SK-N-SH (cell line): ENCODE results near the gene CD72. TPM values are rescaled to one million over a fixed set of nuclear protein-coding genes. Genes with fewer than 3 reads are reported as not detected.

Experiments
- CTCF ChIA-PET: fragments of 300-600, 350-600 bp; formaldehyde crosslinking; extraction: SDS; loops from one replicate; lab custom pipeline; 2021; lab: Yijun Ruan, JAX
- POLR2A ChIA-PET: fragments of 350-600 bp; sonication (Branson Sonifier 250); formaldehyde crosslinking; extraction: SDS; loops from one replicate; lab custom pipeline; 2020; ENCODE audit warnings: antibody characterized with exemption, inconsistent platforms; lab: Yijun Ruan, JAX
- DNase-seq: peaks from one replicate; pipeline ENCODE4 v3.0.0; 2012
- H2AFZ ChIP-seq: fragments of 200-600 bp; sonication (generic); 2 replicates; pipeline ENCODE4 v1.8.1; 2016; ENCODE audit warnings: antibody characterized with exemption, mild to moderate bottlenecking, low read depth
- H3F3A ChIP-seq: fragments of 200-600 bp; sonication (generic); replicated peaks from 2 replicates; pipeline ENCODE3; 2016; ENCODE audit warnings: antibody characterized with exemption, mild to moderate bottlenecking; ENCODE audit not compliant: insufficient read depth
- H3K27ac ChIP-seq, 2 experiments: fragments of 200-500 bp in 1 of 2; fragments of 200-600 bp in 1 of 2; sonication (Bioruptor generic) in 1 of 2; sonication (generic), shearing (Covaris generic) in 1 of 2; 2 replicates each; pipeline versions ENCODE4 v1.5.1 to v1.6.1; 2014 to 2016; ENCODE audit warnings: low read depth in 2 of 2, inconsistent platforms in 1 of 2, low read length in 1 of 2, mild to moderate bottlenecking in 1 of 2, mixed read lengths in 1 of 2
- H3K27me3 ChIP-seq: fragments of 200-600 bp; sonication (generic), shearing (Covaris generic); 2 replicates; pipeline ENCODE4 v1.6.1; 2016; ENCODE audit warnings: mixed run types; ENCODE audit not compliant: insufficient read depth
- H3K36me3 ChIP-seq, 2 experiments: fragments of 200-500 bp in 1 of 2; fragments of 200-600 bp in 1 of 2; sonication (Bioruptor generic) in 1 of 2; sonication (generic) in 1 of 2; replicated peaks in 1 of 2; 2 replicates each; pipeline versions ENCODE3 to v1.5.1; 2014 to 2016; ENCODE audit warnings: low read length in 1 of 2, mild to moderate bottlenecking in 1 of 2; ENCODE audit not compliant: insufficient read depth in 2 of 2, control insufficient read depth in 1 of 2
- H3K4me1 ChIP-seq, 2 experiments: fragments of 200-500 bp in 1 of 2; fragments of 200-600 bp in 1 of 2; sonication (Bioruptor generic) in 1 of 2; sonication (generic), shearing (Covaris generic) in 1 of 2; 2 replicates each; pipeline versions ENCODE4 v1.5.1 to v1.6.1; 2014 to 2016; ENCODE audit warnings: low read depth in 1 of 2, low read length in 1 of 2, mixed run types in 1 of 2; ENCODE audit not compliant: insufficient read depth in 2 of 2, control insufficient read depth in 1 of 2
- H3K4me2 ChIP-seq: fragments of 200-600 bp; sonication (generic), shearing (Covaris generic); 2 replicates; pipeline ENCODE4 v1.6.1; 2017; ENCODE audit warnings: mixed run types
- H3K4me3 ChIP-seq, 2 experiments: fragments of 200-500 bp in 1 of 2; fragments of 200-600 bp in 1 of 2; sonication (Bioruptor generic) in 1 of 2; sonication (generic), shearing (Covaris generic) in 1 of 2; 2 replicates each; pipeline versions ENCODE4 v1.5.1 to v1.8.1; 2014 to 2016; ENCODE audit warnings: low read depth in 2 of 2, inconsistent platforms in 1 of 2, low read length in 1 of 2, mild to moderate bottlenecking in 1 of 2, mixed read lengths in 1 of 2, moderate library complexity in 1 of 2
- H3K79me2 ChIP-seq: fragments of 200-600 bp; sonication (generic); 2 replicates; pipeline ENCODE4 v1.8.1; 2017; ENCODE audit warnings: mild to moderate bottlenecking; ENCODE audit not compliant: insufficient read depth
- H3K9ac ChIP-seq: fragments of 200-600 bp; sonication (generic); 2 replicates; pipeline ENCODE4 v1.6.1; 2017; ENCODE audit warnings: mixed run types
- H3K9me2 ChIP-seq: fragments of 200-600 bp; sonication (generic); 2 replicates; pipeline ENCODE4 v1.6.1; 2017; ENCODE audit warnings: mixed run types
- H3K9me3 ChIP-seq: fragments of 200-600 bp; sonication (generic); 2 replicates; pipeline ENCODE4 v1.6.1; 2017; ENCODE audit warnings: mixed run types, mild to moderate bottlenecking, moderate library complexity
- H4K20me1 ChIP-seq: fragments of 200-600 bp; sonication (generic); 2 replicates; pipeline ENCODE4 v1.6.1; 2017; ENCODE audit warnings: mild to moderate bottlenecking, mixed run types; ENCODE audit not compliant: insufficient read depth
- FOXJ3 ChIP-seq: sonication (generic); formaldehyde crosslinking; IDR thresholded peaks from 2 replicates; pipeline ENCODE4 v1.5.1; 2020; ENCODE audit warnings: mild to moderate bottlenecking, missing genetic modification reagents
- GATA2 ChIP-seq: sonication (generic); formaldehyde crosslinking; IDR thresholded peaks from 2 replicates; pipeline ENCODE4 v1.5.0; 2020; ENCODE audit warnings: mild to moderate bottlenecking, missing genetic modification reagents
- NFIC ChIP-seq: IDR thresholded peaks from 2 replicates; pipeline ENCODE4 v1.4.0; 2012; ENCODE audit warnings: borderline replicate concordance
- POLR2AphosphoS5 ChIP-seq: IDR thresholded peaks from 2 replicates; pipeline ENCODE4 v1.6.1; 2012; ENCODE audit warnings: low read depth, low read length
- RXRA ChIP-seq: IDR thresholded peaks from 2 replicates; pipeline ENCODE4 v1.4.0; 2012; ENCODE audit warnings: low read depth, mild to moderate bottlenecking, borderline replicate concordance
- WGBS: methylation state at CpG from one replicate; pipeline ENCODE4 v1.1.6; 2017; ENCODE audit warnings: low lambda C conversion rate; 5-methylcytosine and 5-hydroxymethylcytosine counted together
- polyA plus RNA-seq, 3 experiments: library from polyadenylated mRNA; depleted of rRNA; stranded (reverse); fragments of >200 nt; gene quantifications; 2 replicates each; pipeline ENCODE4 v1.2.3, GENCODE V29; 2012
- TF ChIP-seq, protein P1 (sequence below): fragments of 150-350 bp; IDR thresholded peaks from 2 replicates; pipeline ENCODE4 v1.6.1; 2016; ENCODE audit warnings: mild to moderate bottlenecking, low read depth, low read length
- TF ChIP-seq, protein P2 (sequence below): IDR thresholded peaks from 2 replicates; pipeline ENCODE4 v1.4.0; 2012; ENCODE audit warnings: low read depth, borderline replicate concordance
- TF ChIP-seq, protein P3 (sequence below): fragments of 200-600 bp; sonication (generic); IDR thresholded peaks from 2 replicates; pipeline ENCODE4 v1.6.1; 2017; ENCODE audit warnings: antibody characterized with exemption, mild to moderate bottlenecking, moderate library complexity
- TF ChIP-seq, protein P4 (sequence below): IDR thresholded peaks from 2 replicates; pipeline ENCODE4; 2012

Gene CD72
- polyA plus RNA-seq, 1 of the 3 experiments (the other 2 are of a cell fraction) = 2.7 TPM

DNA sequence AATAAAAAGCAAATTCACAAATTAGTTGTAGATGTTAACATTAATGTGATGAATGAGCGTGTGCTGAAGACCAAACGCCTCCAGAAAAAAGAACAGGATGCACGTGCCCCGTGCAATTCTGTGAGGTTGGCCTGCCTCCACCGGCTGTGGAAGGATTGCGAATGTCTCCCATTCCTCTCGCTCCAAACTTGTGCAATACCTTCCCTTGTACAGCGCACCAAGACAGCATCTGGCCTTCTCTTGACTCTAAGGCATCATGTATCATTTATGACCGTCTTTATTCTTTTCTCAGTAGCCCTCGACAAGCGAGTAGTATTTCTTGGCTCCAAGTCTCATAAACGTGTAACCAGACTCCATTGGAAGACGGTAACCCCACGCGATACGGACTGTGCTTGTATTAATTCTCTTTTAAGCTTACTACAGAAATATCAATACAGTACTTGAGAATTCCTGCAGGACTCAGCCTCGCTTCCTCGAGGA, 14.7 kb downstream of the CD72 start:
- Histone ChIP-seq H3K4me3 (peak overlapping the region; percentile 53 to 70), H3K79me2 (peaks cover 22% of the 10 kb centered on the region), H3K9me2 (no peaks in the 10 kb centered on the region), H3K9ac (peak overlapping the region; percentile 49; the same call in 1 of the 2 replicates), H3K9me3 (no peaks in the 10 kb centered on the region), H3K27me3 (no peaks in the 10 kb centered on the region), H3K27ac (peak overlapping the region; percentile 67 to 93), H2AFZ (peak overlapping the region; percentile 97), H4K20me1 (peaks cover 11% of the 10 kb centered on the region), H3F3A (peaks cover 20% of the 10 kb centered on the region), H3K4me1 (peaks cover 14 to 21% of the 10 kb centered on the region in 2 experiments; a peak in 1 of 4 replicates), H3K36me3 (peaks cover 7 to 9% of the 10 kb centered on the region in 2 experiments), H3K4me2 (peak overlapping the region; percentile 82)
- 19% methylated on average over 18 of the region's 18 CpGs for WGBS
- POLR2A ChIA-PET = interaction anchor here (0.5 to 0.6 kb wide), 2 partner anchors 11 to 442 kb away, joined by 3 read pairs; no protein-coding TSS in a partner anchor
- peak; percentile 43 for DNase-seq
- CTCF ChIA-PET = interaction anchor here (0.6 to 2.0 kb wide), 32 partner anchors 9 to 513 kb away, joined by 3 to 10 read pairs (median 3); partner anchors contain the start of genes ARHGEF39, CCDC107, CREB3 and RMRP
- TF ChIP-seq, protein P1, sequence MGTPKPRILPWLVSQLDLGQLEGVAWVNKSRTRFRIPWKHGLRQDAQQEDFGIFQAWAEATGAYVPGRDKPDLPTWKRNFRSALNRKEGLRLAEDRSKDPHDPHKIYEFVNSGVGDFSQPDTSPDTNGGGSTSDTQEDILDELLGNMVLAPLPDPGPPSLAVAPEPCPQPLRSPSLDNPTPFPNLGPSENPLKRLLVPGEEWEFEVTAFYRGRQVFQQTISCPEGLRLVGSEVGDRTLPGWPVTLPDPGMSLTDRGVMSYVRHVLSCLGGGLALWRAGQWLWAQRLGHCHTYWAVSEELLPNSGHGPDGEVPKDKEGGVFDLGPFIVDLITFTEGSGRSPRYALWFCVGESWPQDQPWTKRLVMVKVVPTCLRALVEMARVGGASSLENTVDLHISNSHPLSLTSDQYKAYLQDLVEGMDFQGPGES = no peak
- TF ChIP-seq, protein P2, sequence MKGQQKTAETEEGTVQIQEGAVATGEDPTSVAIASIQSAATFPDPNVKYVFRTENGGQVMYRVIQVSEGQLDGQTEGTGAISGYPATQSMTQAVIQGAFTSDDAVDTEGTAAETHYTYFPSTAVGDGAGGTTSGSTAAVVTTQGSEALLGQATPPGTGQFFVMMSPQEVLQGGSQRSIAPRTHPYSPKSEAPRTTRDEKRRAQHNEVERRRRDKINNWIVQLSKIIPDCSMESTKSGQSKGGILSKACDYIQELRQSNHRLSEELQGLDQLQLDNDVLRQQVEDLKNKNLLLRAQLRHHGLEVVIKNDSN = no peak
- TF ChIP-seq POLR2AphosphoS5 = no peak
- no peak for TF ChIP-seq NFIC
- TF ChIP-seq, protein P3, sequence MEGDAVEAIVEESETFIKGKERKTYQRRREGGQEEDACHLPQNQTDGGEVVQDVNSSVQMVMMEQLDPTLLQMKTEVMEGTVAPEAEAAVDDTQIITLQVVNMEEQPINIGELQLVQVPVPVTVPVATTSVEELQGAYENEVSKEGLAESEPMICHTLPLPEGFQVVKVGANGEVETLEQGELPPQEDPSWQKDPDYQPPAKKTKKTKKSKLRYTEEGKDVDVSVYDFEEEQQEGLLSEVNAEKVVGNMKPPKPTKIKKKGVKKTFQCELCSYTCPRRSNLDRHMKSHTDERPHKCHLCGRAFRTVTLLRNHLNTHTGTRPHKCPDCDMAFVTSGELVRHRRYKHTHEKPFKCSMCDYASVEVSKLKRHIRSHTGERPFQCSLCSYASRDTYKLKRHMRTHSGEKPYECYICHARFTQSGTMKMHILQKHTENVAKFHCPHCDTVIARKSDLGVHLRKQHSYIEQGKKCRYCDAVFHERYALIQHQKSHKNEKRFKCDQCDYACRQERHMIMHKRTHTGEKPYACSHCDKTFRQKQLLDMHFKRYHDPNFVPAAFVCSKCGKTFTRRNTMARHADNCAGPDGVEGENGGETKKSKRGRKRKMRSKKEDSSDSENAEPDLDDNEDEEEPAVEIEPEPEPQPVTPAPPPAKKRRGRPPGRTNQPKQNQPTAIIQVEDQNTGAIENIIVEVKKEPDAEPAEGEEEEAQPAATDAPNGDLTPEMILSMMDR = no peak
- TF ChIP-seq RXRA = no peak
- TF ChIP-seq GATA2 (CRISPR knock-in tag) = no peak
- TF ChIP-seq, protein P4, sequence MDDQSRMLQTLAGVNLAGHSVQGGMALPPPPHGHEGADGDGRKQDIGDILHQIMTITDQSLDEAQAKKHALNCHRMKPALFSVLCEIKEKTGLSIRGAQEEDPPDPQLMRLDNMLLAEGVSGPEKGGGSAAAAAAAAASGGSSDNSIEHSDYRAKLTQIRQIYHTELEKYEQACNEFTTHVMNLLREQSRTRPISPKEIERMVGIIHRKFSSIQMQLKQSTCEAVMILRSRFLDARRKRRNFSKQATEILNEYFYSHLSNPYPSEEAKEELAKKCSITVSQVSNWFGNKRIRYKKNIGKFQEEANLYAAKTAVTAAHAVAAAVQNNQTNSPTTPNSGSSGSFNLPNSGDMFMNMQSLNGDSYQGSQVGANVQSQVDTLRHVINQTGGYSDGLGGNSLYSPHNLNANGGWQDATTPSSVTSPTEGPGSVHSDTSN = no peak
- TF ChIP-seq FOXJ3 (CRISPR knock-in tag) = 0 out of 2 replicates have a peak, but pooled peaks have one; percentile 28
